HCT116 (cell line): Measurements from ENCODE around the gene SRCIN1. TPM values are rescaled to one million over a fixed set of nuclear protein-coding genes. Genes with fewer than 3 reads are reported as not detected.

Source experiments
- ATAC-seq: fragments of 200-7000 bp; cut with Tn5 transposase; 2 replicates; pipeline ENCODE4 v1.9.1; 2020; ENCODE audit warnings: mild to moderate bottlenecking, moderate library complexity
- BruUV-seq: library from RNA; stranded (reverse); fragments of 400-500 nt; replicated peaks from 2 replicates; lab custom pipeline; 2021; lab: Mats Ljungman, UMichigan
- CTCF ChIA-PET: fragments of 300-600 bp; sonication (Branson Sonifier 250); formaldehyde crosslinking; loops from one replicate; lab custom pipeline; 2021; ENCODE audit warnings: antibody characterized with exemption; lab: Charles Lee
- POLR2A ChIA-PET: fragments of 300-600, 350-600 bp; sonication (Branson Sonifier 250); formaldehyde crosslinking; loops from one replicate; lab custom pipeline; 2021; ENCODE audit warnings: antibody characterized with exemption; lab: Charles Lee
- RAD21 ChIA-PET, 2 experiments: fragments of 300-600 bp; sonication (Branson Sonifier 250); formaldehyde crosslinking; loops; one replicate each; lab custom pipeline; 2023; ENCODE audit warnings: low total read pairs in 2 of 2; ENCODE audit not compliant: uncharacterized antibody in 2 of 2, unreplicated experiment in 2 of 2, low non-redundant PET in 1 of 2; lab: Charles Lee
- DNase-seq: peaks from one replicate; pipeline ENCODE4 v3.0.0-alpha.2; 2010; ENCODE audit warnings: low read depth, low spot score
- H2AFZ ChIP-seq: fragments of 200-600 bp; shearing (Covaris generic), sonication (generic); 2 replicates; pipeline ENCODE4 v1.6.1; 2017; ENCODE audit warnings: low read depth, mixed run types, mixed read lengths, antibody characterized with exemption, low read length; ENCODE audit not compliant: poor library complexity, severe bottlenecking
- H3K27ac ChIP-seq: 2 replicates; pipeline ENCODE4 v1.5.1; 2012; ENCODE audit warnings: low read depth, low read length
- H3K27me3 ChIP-seq: fragments of 200-600 bp; sonication (generic); 2 replicates; pipeline ENCODE4 v1.6.1; 2016; ENCODE audit warnings: mixed run types, low read length, mixed read lengths; ENCODE audit not compliant: insufficient read depth
- H3K36me3 ChIP-seq, 2 experiments: fragments of 200-500 bp in 1 of 2; fragments of 200-600 bp in 1 of 2; sonication (Bioruptor generic) in 1 of 2; sonication (generic) in 1 of 2; 2 replicates each; pipeline versions ENCODE4 v1.5.1 to v1.6.1; 2014 to 2016; ENCODE audit warnings: low read length in 2 of 2, inconsistent platforms in 1 of 2, mixed read lengths in 1 of 2, mixed run types in 1 of 2; ENCODE audit not compliant: insufficient read depth in 2 of 2, control insufficient read depth in 1 of 2
- H3K4me1 ChIP-seq, 2 experiments: fragments of 200-600 bp in 1 of 2; sonication (generic) in 1 of 2; 2 replicates each; pipeline versions ENCODE4 v1.5.1 to v1.6.1; 2012 to 2017; ENCODE audit warnings: low read length in 2 of 2, inconsistent platforms in 1 of 2, mild to moderate bottlenecking in 1 of 2, mixed read lengths in 1 of 2, mixed run types in 1 of 2, moderate library complexity in 1 of 2; ENCODE audit not compliant: insufficient read depth in 2 of 2, control insufficient read depth in 1 of 2
- H3K4me2 ChIP-seq: fragments of 200-600 bp; sonication (generic); 2 replicates; pipeline ENCODE4 v1.6.1; 2017; ENCODE audit warnings: mixed run types, low read length, mixed read lengths
- H3K4me3 ChIP-seq, 2 experiments: fragments of 200-600 bp in 1 of 2; sonication (generic) in 1 of 2; replicated peaks in 1 of 2; 2 replicates each; pipeline ENCODE4 v1.5.1; 2011 to 2016; ENCODE audit warnings: low read length in 2 of 2, control low read depth in 1 of 2, low read depth in 1 of 2, mild to moderate bottlenecking in 1 of 2, mixed read lengths in 1 of 2, mixed run types in 1 of 2
- H3K79me2 ChIP-seq: fragments of 200-600 bp; sonication (generic); 2 replicates; pipeline ENCODE4 v1.6.1; 2017; ENCODE audit warnings: mild to moderate bottlenecking, mixed run types, low read length, moderate library complexity, mixed read lengths; ENCODE audit not compliant: insufficient read depth
- H3K9ac ChIP-seq: fragments of 200-600 bp; sonication (generic); 2 replicates; pipeline ENCODE4 v1.6.1; 2016; ENCODE audit warnings: low read length, mixed read lengths
- H3K9me2 ChIP-seq: fragments of 200-600 bp; sonication (generic), shearing (Covaris generic); 2 replicates; pipeline ENCODE4 v1.6.1; 2017; ENCODE audit warnings: mixed run types, mild to moderate bottlenecking, moderate library complexity; ENCODE audit not compliant: insufficient read depth
- H3K9me3 ChIP-seq, 2 experiments: fragments of 200-500 bp in 1 of 2; fragments of 200-600 bp in 1 of 2; sonication (Bioruptor generic) in 1 of 2; sonication (generic) in 1 of 2; 2 replicates each; pipeline ENCODE4 v1.6.1; 2014 to 2017; ENCODE audit warnings: low read length in 2 of 2, mixed read lengths in 2 of 2, inconsistent platforms in 1 of 2, low read depth in 1 of 2, mild to moderate bottlenecking in 1 of 2, mixed run types in 1 of 2, moderate library complexity in 1 of 2; ENCODE audit not compliant: control insufficient read depth in 1 of 2, insufficient read depth in 1 of 2
- H4K20me1 ChIP-seq: fragments of 200-600 bp; sonication (generic), shearing (Covaris generic); 2 replicates; pipeline ENCODE4 v1.6.1; 2017; ENCODE audit warnings: mixed run types, mild to moderate bottlenecking, moderate library complexity; ENCODE audit not compliant: insufficient read depth
- CEBPB ChIP-seq: IDR thresholded peaks from 2 replicates; pipeline ENCODE4 v1.6.1; 2012; ENCODE audit warnings: low read depth
- EGR1 ChIP-seq: IDR thresholded peaks from 2 replicates; pipeline ENCODE4 v1.6.1; 2012; ENCODE audit warnings: low read depth
- FOSL1 ChIP-seq: IDR thresholded peaks from 2 replicates; pipeline ENCODE4 v1.6.1; 2012; ENCODE audit warnings: low read depth
- MAX ChIP-seq: IDR thresholded peaks from 2 replicates; pipeline ENCODE4 v1.6.1; 2012
- POLR2A ChIP-seq: IDR thresholded peaks from 2 replicates; pipeline ENCODE4 v1.7.0; 2011; ENCODE audit warnings: borderline replicate concordance; ENCODE audit not compliant: insufficient read depth, insufficient read length; ENCODE audit errors: extremely low read depth
- RAD21 ChIP-seq: IDR thresholded peaks from 2 replicates; pipeline ENCODE4 v1.6.1; 2012; ENCODE audit warnings: low read depth, mild to moderate bottlenecking
- REST ChIP-seq: IDR thresholded peaks from 2 replicates; pipeline ENCODE4 v1.6.1; 2012; ENCODE audit warnings: low read depth
- SRF ChIP-seq: IDR thresholded peaks from 2 replicates; pipeline ENCODE4 v1.6.1; 2012; ENCODE audit warnings: low read depth
- YY1 ChIP-seq: IDR thresholded peaks from 2 replicates; pipeline ENCODE4 v1.6.1; 2011; ENCODE audit warnings: low read length, low read depth, moderate library complexity, mild to moderate bottlenecking; ENCODE audit not compliant: insufficient replicate concordance; ENCODE audit errors: extremely low read depth
- ZFX ChIP-seq: fragments of 450-650 bp; IDR thresholded peaks from 2 replicates; pipeline ENCODE4 v1.6.1; 2017
- ZNF274 ChIP-seq: fragments of 200-500 bp; sonication (Bioruptor generic); IDR thresholded peaks from 2 replicates; pipeline ENCODE4 v1.6.1; 2014; ENCODE audit warnings: mild to moderate bottlenecking, low read depth, low read length, inconsistent platforms
- intact Hi-C: fragments of 100-400 bp; cut with micrococcal nuclease; formaldehyde crosslinking; loops from 2 replicates; pipeline ENCODE4 v1.10.0; 2022
- total RNA-seq: library from RNA; stranded (reverse); gene quantifications from one replicate; pipeline ENCODE4 v1.2.1, GENCODE V29; 2021; ENCODE audit not compliant: unreplicated experiment
- TF ChIP-seq, protein P1 (sequence below), 3 experiments: fragments of 200-600 bp in 1 of 3; sonication (generic) in 1 of 3; IDR thresholded peaks in 2 of 3; conservative IDR thresholded peaks in 1 of 3; 2 replicates each; pipeline ENCODE4 v1.5.1; 2012 to 2017; ENCODE audit warnings: low read depth in 2 of 3, low read length in 2 of 3, antibody characterized with exemption in 1 of 3, borderline replicate concordance in 1 of 3, control low read depth in 1 of 3, mild to moderate bottlenecking in 1 of 3, mixed read lengths in 1 of 3, mixed run types in 1 of 3, moderate library complexity in 1 of 3; ENCODE audit not compliant: insufficient read depth in 1 of 3

SRCIN1 gene
- total RNA-seq, 1 experiment from 2014 or later = 10.5 TPM

GRCh38 chr17:38596651-38597050 is 9.1 kb downstream of the SRCIN1 start:
- no peak for TF ChIP-seq SRF
- TF ChIP-seq, protein P1, sequence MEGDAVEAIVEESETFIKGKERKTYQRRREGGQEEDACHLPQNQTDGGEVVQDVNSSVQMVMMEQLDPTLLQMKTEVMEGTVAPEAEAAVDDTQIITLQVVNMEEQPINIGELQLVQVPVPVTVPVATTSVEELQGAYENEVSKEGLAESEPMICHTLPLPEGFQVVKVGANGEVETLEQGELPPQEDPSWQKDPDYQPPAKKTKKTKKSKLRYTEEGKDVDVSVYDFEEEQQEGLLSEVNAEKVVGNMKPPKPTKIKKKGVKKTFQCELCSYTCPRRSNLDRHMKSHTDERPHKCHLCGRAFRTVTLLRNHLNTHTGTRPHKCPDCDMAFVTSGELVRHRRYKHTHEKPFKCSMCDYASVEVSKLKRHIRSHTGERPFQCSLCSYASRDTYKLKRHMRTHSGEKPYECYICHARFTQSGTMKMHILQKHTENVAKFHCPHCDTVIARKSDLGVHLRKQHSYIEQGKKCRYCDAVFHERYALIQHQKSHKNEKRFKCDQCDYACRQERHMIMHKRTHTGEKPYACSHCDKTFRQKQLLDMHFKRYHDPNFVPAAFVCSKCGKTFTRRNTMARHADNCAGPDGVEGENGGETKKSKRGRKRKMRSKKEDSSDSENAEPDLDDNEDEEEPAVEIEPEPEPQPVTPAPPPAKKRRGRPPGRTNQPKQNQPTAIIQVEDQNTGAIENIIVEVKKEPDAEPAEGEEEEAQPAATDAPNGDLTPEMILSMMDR (IDR thresholded peaks at IDR 0.05 in 2 of 3, conservative IDR thresholded peaks at IDR 0.05 in 1 of 3; ENCODE audit: borderline replicate concordance in 1 of 3, insufficient read depth in 1 of 3, low read depth in 2 of 3, low read length in 2 of 3) = no peak
- TF ChIP-seq EGR1 = no peak
- no peak for TF ChIP-seq ZFX
- no peak for TF ChIP-seq RAD21
- no peak for TF ChIP-seq MAX
- TF ChIP-seq POLR2A = no peak
- no peak for TF ChIP-seq CEBPB
- TF ChIP-seq ZNF274 = no peak
- TF ChIP-seq REST = no peak
- no peak for TF ChIP-seq FOSL1
- TF ChIP-seq YY1 = no peak
- TF ChIP-seq, all 23 proteins: peak for 0
- Histone ChIP-seq H3K27me3 (no peaks in the 10 kb centered on the region; the same call in 1 of the 2 replicates), H3K27ac (no peak overlapping the region), H3K9me2 (no peaks in the 10 kb centered on the region), H3K9ac (no peak overlapping the region), H3K4me1 (peaks cover 10 to 23% of the 10 kb centered on the region in 2 experiments; a peak in 3 of 4 replicates), H3K4me2 (no peak overlapping the region), H3K9me3 (no peaks in the 10 kb centered on the region), H4K20me1 (no peaks in the 10 kb centered on the region), H3K79me2 (no peaks in the 10 kb centered on the region), H2AFZ (no peak overlapping the region), H3K4me3 (no peak overlapping the region), H3K36me3 (no peaks in the 10 kb centered on the region)
- BruUV-seq = no TSS peak
- ChIA-PET POLR2A (no interaction called here), CTCF (no interaction called here), RAD21 (no interaction called here)
- intact Hi-C loops = no loop called here
- no peak for DNase-seq
- ATAC-seq = no peak
